Stimulated activated CD8-positive, alpha-beta memory T cell treated with anti-CD3 and anti-CD28 coated beads, Interleukin-15, amount 100 ng/mL, for 4 hours (primary cell): ENCODE measurements around the gene PNLIPRP2.

ENCODE experiments used
- DNase-seq, 2 donors: peaks; one replicate each; pipeline ENCODE4 v3.0.0-alpha.2; 2020; ENCODE audit warnings: low read depth in 2 of 2

PNLIPRP2 gene

DNA sequence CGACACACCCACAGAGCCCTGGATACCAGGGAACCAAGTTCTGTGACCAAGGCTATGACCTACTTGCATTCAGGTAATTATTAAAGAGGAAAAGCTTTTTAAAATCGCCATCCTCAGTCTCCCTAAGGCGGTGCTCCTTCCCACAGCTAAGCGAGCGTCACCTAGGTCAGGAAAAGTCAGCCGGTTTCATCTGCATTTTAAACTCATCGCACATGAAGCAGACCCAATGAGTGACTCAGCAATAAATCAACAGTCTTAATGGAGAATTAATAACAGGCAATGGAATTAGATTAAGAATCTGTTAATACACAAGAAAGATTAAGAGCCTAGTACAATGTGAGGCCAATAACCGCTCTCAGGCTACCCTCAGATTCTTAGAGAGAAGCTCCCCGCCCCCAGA, 62.4 kb downstream of the PNLIPRP2 start:
- DNase-seq, result no peak

DNA sequence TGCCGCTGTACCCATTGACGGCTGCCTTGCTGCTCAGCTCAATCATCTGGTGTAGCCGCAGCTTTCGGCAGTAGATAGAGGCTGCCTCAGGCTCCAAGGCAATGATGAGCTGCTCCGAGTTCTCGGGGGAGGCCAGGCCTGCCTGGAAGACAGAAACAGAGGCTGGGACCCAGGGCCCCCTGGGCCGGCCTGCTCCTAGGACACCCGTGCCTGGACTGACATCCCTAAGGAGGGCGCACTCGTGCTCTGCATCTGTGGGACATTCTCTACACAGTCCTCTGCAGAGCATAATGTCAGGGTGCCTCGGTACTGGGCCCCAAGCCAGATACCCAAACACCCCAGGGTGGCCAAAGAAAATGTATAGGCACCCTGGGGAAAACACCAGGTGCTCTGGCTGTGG, 63.1 kb downstream of the PNLIPRP2 start:
- no peak for DNase-seq

DNA sequence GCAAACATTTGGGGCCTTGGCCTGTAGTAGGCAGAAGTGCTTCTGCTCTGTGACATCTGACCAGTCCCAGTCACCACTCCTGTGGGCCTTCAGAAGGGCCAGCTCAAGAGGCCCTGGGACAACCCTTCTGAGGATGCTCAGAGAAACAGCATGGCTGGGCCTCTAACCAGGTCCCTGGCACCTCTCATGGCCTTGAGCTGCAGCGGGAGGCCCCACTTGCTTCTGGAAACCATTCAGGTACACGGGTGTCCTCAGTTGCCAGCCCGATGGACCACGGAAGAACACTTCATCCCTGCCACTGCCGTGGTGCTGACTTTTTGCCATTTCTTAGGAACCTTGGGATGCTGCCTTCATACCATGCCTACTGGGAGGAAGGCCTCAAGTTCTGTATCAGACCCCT, 64.0 kb downstream of the PNLIPRP2 start:
- no peak for DNase-seq

DNA sequence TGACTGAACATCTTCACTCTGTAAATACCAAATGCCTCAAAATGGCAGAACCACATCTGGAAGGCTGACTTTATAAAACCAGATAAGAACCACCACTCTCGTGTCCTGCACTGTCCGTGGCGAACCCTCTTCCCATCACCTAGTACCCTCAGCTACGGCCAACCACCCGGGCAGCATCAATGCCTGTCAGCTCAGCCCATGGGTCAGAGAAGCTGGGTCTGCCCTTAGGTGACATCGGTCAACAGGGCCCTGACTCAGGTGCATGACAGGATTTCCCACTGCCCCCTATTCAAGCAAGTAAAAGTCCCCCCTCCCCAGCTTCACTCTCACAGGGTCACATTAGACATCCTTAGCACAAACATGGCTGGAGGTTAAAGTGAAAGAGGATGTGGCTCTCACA, 65.1 kb downstream of the PNLIPRP2 start:
- no peak for DNase-seq

DNA sequence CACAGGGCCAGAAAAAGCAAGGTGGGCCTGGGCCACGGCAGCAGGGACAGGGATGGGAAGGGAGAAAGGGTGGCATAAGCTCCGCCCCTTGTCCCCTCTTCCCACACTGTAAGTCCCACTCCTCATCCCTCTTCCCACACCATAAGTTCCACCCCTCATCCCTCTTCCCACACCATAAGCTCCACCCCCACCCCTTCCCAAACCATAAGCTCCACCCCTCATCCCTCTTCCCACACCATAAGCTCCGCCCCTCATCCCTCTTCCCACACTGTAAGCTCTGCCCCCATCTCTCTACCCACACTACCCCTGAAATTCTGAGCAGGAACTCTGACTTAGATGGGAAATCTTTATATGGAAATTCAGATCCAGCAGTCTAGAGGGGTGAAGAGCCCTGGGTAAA, 65.9 kb downstream of the PNLIPRP2 start:
- no peak for DNase-seq

DNA sequence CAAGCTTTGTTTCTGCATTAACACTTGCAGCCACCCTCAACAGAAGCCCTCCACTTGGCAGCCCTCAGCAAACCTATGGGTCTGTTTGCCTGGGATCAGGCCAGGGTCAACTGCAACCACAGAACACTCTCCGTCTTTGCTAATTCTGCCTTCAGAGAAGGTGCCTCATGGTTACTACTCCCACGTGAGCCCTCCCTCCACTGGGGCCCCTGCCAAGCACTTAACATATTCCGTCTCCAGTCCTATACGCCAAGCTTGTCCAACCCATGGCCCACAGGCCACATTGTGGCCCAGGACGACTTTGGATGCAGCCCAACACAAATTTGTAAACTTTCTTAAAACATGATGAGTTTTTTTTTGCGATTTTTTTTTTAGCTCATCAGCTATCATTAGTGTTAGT, 66.9 kb downstream of the PNLIPRP2 start:
- no peak for DNase-seq

DNA sequence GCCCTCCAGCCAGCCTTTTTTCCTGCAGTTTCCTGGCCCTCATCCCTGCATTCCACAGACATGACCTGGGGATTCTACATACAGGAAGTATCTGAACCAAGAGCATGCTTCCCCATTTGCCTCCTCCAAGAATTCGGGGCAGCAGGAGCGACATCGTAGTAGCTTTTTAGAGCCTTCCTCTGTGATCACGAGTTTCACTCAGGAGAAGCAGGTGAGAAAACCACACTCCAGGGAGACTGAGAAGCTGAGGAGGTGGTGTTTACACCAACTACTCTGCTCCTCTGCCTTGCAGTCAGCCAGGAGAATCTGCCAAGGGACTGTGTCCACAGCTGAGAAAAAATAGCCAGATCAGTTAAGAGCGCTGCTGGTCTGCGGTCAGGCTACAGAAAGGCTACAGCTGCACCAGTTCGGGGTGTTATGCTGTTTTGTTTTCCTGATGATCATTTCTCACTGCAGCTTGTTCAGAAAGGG, 67.5 kb downstream of the PNLIPRP2 start:
- DNase-seq, result no peak

DNA sequence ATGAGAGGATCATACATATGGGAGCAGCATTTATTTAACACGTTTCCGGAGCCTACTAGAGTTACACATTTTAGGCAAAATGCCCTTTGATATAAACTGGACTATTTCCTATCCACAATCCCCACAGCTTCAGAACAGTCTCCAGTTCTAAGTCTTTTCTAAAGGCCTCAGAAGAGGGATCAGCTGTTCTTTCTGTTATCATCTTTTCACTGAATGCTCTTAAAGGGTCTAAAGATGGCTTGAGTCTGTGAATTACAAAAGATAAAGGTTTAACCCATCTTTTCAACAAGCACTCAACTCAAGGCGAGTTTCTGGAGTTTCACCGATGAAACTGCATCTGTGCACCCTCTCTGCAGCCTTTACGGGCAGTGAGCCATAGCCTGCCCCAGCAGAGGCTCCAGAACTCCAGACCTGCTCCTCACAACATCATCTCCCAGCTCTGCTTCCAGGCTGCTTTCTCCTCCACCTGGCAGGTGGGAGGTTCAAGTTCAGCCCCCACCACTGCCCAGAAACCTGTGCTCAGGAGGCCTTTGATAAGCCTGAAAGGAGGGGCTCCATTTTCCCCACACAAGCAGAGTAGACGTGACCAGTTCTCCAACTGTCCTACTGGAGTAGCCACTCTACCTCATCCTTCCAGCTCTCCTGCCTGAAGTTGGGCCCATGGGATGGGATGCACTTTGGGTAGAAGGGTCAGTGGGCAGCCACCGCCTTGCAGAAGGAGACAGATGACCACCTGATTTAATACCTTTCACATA, 68.2 kb downstream of the PNLIPRP2 start:
- DNase-seq, result no peak

DNA sequence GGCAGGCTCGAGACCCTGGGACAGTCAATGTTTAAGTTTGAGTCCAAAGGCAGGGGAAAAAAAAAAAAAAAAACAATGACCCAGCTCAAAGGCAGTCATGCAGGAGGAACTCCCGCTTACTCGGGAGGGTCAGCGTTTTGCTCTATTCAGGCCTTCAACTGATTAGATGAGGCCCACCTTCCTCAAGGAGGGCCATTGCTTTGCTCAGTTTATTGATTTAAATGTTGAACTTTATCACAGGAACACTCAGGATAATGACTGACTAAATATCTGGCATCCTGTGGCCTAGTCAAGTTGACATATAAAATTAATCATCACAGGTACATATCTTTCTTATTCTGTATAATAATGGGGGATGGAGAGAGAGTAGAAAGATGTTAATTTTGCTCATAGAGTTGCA, 69.0 kb downstream of the PNLIPRP2 start:
- no peak for DNase-seq

DNA sequence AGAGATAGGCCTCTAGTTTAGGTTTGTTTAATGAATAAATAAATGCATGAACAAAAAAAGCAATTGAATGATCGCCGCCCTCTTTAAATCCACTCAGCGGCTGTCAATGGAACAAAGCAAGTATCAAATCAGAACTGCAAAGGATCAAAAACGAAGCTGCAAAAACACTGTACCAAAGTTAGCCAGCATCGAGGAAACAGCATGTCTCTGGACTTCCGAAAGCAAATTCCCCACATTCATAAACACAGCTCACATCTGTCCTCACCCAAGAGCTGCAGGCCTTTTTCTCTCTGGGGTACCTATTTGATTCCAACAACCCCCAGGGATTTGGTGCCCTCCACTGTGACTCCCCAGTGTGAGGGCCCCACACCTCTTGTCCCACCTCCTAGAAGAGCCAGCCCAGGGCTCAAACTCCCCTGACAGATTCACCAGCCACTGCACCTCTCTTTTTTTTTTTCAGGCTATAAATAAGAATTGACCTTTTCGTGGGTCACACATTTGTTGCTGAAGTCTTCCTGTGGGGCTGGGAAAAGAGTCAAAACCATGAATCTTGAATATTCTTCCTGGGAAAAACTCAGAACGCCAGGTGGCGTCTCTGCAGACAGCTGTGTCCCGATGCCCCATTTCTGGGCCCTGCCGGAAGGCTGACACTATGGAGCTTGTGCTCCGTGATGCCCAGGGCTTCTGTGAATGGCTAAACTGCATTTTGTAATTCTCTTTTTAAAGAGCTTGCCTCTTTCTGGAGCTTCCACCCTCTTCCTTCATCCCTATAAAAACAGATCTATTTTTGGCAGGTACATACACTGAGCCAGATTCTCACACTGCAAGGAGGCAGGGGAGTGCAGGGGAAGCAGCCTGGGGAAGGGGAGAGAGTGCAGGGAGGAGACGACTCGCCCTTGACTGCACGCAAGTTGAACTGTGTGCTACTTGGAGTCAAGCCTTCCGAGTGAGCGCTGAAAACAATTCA, 69.9 kb downstream of the PNLIPRP2 start:
- no peak for DNase-seq

DNA sequence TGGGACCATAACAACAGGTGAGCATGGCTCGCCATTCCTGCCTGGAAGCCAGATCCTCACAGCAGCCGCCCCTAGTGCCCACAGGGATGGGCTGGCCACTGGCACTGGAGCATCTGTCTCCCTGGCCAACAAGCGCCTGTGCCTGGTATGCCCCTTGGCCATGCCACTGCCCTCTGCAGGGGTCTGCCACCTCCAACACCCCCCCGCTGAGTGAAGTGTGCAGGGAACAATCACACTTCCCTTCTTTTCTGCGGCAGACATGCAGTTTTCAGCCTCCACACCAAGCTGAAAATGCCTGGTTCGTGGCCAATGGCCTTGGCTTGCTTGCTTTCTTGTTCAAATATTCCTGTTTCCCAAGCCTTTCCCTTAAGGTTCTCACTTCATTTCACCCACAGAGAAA, 70.9 kb downstream of the PNLIPRP2 start:
- no peak for DNase-seq

DNA sequence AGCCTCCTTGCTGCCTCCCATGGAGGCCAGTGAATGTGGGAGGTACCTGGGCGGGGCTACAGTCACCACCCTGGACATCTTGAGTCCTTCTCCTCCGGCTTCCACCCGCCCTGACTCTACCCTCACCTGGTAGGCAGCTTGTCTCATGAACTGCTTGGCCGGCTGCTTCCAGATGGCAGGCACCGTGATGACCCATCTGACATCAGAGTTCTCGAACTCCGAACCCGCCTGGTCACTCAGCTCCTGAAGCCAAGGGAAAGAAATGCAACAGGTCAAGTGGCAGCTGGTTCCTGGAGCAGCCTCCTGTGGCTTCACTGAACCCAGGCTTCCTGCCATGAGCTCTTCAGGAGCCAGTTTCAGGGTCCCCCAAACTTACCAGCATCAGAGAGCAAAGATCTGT, 71.5 kb downstream of the PNLIPRP2 start:
- DNase-seq, result no peak

DNA sequence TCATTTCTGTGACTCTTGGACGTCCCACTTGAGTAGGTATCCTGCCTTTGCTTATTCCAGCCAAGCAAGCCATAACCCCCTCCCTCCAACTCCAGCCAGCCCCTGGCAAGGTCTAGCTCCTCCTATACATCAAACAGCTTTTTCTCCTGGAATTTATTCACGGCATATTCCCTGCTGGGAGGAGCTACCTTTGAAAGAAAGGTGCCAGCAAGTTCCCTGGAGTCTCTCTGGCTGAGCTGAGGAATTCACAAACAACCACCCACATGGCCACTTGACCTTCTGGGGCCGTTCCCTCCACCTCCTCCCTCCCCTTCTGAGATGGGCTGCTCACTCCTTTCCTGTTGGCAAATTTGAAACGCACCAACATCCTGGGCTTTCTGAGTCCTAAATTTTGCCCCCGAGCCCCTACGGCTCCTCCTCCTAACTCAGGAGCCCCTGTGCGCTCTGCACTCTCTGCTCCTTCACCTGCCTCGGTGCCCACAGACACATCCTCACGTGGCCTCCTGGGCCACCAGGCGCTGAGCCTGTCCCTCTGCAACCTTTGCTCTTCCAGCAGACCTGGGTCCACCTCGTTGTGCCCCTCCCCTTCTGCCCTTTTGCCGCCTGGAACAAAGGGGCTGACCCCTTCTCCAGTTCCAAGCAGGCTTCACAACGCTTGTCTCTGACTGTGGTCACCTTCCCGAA, 73.6 kb downstream of the PNLIPRP2 start:
- DNase-seq, result no peak
